Stimulated activated CD4-positive, alpha-beta T cell treated with anti-CD3 and anti-CD28 coated beads, Interleukin-15, amount 100 ng/mL, for 48 hours (primary cell): ENCODE data around the gene OR2L2.
"Not testable (repeated sequence)": the region's sequence is repeated elsewhere in the genome, so short reads cannot be mapped to it uniquely, and the experiment has no call there.

ENCODE experiments used
- DNase-seq, 2 donors: peaks; one replicate each; pipeline ENCODE4 v3.0.0-alpha.2; 2020; ENCODE audit warnings: low read depth in 2 of 2

The OR2L2 gene

GRCh38 chr1:248029770-248030169 lies at the start of gene OR2L2:
TSS of gene OR2L2 (plus strand) at chr1:248030070. CDS start at chr1:248038268, 8,198 bp downstream.
- DNase-seq = no peak

- DNase-seq = no peak
Observed at GRCh38 chr1:247992986-247993385, 36.9 kb upstream of the OR2L2 start.

- DNase-seq = no peak
Observed at GRCh38 chr1:247998811-247999210, 31.1 kb upstream of the OR2L2 start.

- no peak for DNase-seq
Observed at GRCh38 chr1:248000169-248000568, 29.7 kb upstream of the OR2L2 start.

- DNase-seq = no peak
Observed at GRCh38 chr1:248007778-248008177, 22.1 kb upstream of the OR2L2 start.

GRCh38 chr1:248009681-248010080 lies 20.2 kb upstream of the OR2L2 start:
- DNase-seq = no peak

GRCh38 chr1:248013229-248013710 lies 16.6 kb upstream of the OR2L2 start, which contains the start of gene OR2L5:
TSS of gene OR2L5 (plus strand) at chr1:248013660. CDS start at chr1:248021948, 8,288 bp downstream.
- DNase-seq = no peak

- DNase-seq = no peak
Observed at GRCh38 chr1:248015803-248016202, 14.1 kb upstream of the OR2L2 start.

GRCh38 chr1:248045209-248045608 lies 15.3 kb downstream of the OR2L2 start:
- DNase-seq = no peak

- no peak for DNase-seq
Observed at GRCh38 chr1:248046536-248046935, 16.7 kb downstream of the OR2L2 start, which contains the start of gene OR2L3. TSS of gene OR2L3 (plus strand) at chr1:248046836. CDS start at chr1:248060682, 13,846 bp downstream.

- DNase-seq = no peak
Observed at GRCh38 chr1:248047008-248047407, 17.1 kb downstream of the OR2L2 start.

- DNase-seq = no peak
Observed at GRCh38 chr1:248054671-248055070, 24.8 kb downstream of the OR2L2 start.

- no peak for DNase-seq
Observed at GRCh38 chr1:248055261-248055660, 25.4 kb downstream of the OR2L2 start.

GRCh38 chr1:248065071-248065470 lies 35.2 kb downstream of the OR2L2 start:
- no peak for DNase-seq

- DNase-seq = no peak
Observed at GRCh38 chr1:248065604-248066003, 35.7 kb downstream of the OR2L2 start.

GRCh38 chr1:248083864-248084263 lies 54.0 kb downstream of the OR2L2 start:
- DNase-seq = not testable (repeated sequence)
